GM12801 (cell line): ENCODE results near the gene COL19A1.

Source experiments
- CTCF ChIP-seq: IDR thresholded peaks from one replicate; pipeline ENCODE4 v1.5.1; 2011; ENCODE audit warnings: control low read depth; ENCODE audit not compliant: insufficient read length; ENCODE audit errors: extremely low read depth

The COL19A1 gene

GRCh38 chr6:70241031-70241430, 374.7 kb downstream of the COL19A1 start:
- no peak for TF ChIP-seq CTCF

DNA sequence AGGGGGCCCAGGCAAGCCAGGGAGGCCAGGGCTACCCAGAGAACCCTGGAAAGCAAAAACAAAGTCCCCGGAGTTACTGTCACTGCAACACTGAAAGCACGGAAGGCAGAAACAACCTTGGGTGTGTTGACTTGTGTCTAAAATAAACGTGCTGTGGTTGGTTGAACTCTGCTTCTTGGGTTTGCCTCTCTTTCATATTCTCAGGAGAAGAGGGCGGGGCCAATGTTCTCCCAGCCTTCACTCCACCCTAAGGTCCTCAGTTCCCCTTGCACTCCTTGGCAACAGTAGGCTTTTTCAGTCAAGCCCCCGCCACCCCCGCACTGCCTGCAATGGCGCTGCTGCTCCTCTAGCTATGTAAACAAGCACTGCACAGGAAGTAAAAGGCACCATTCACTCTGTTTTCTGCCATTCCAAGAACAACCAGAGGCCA, 375.6 kb downstream of the COL19A1 start:
- no peak for TF ChIP-seq CTCF

GRCh38 chr6:70246118-70246517, 379.8 kb downstream of the COL19A1 start:
- TF ChIP-seq CTCF = no peak

DNA sequence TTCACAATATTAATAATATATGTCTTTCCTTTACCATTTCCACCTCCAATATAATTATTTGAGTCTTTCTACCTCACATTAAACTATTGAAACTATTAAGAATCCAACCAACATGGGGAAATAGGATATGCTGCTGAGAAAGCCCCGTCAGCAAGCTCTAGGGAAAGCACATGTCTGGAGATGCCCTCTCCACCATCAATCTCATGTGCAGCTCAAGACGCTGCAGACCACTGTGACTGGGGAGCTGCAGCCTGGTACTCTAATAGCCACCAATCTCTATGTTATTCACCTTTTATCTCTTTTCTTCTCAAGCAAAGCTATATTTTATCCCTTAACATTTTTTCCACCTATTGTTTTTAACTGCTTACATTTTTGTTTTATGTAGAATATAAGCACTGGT, 386.2 kb downstream of the COL19A1 start:
- no peak for TF ChIP-seq CTCF

- TF ChIP-seq CTCF = no peak
Observed at GRCh38 chr6:70253923-70254322, 387.6 kb downstream of the COL19A1 start.

DNA sequence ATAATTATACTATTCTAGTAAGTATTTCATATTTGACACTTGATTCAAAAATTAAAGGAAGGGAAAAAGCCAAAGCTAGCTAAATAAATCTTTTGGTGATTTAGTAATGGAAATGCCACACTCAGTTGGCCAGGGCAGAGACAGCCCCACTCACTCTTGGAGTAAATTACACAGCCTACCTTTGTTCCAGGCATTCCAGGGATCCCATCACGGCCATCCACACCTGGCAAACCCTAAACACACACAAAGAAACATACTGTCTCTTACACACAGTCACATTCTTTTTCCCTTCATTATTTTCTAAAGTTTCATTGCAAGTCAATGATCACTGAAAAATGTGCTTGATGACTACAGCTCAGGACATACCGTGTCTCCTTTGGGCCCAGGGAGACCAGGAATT, 388.4 kb downstream of the COL19A1 start:
- TF ChIP-seq CTCF = no peak

GRCh38 chr6:70257768-70258273, 391.5 kb downstream of the COL19A1 start:
- TF ChIP-seq CTCF = no peak

DNA sequence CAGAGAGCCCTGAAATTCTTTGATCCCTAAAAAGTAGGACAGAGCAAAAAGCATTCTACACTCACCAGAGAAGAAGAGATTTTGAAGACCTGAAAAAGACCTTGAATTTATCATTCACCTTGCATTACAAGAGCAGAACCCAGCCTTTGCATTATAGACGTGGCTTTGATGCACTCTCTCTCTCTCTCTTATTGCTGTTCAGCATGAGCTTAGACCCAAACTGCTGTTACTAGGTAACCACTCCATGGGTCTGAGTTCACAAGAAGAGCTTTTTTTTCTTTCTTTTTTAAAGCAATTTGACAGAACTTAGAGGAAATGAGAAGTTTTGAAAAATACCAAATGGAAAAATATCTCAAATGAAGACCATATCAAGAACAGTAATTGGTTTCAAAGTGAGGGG, 392.1 kb downstream of the COL19A1 start:
- TF ChIP-seq CTCF = no peak
